ENCODE data around the gene BRMS1. TPM values are rescaled to one million over a fixed set of nuclear protein-coding genes. Genes with fewer than 3 reads are reported as not detected.

Gene BRMS1
- total and polyA plus RNA-seq, 10 of the 15 experiments (the other 5 are each of a cell fraction or from before 2014, with no cell fraction given), result 2.1 to 85.3 (median 48.5) TPM

- TF ChIP-seq RB1 (IDR thresholded peaks at IDR 0.05; ENCODE audit: borderline replicate concordance) (peak; percentile 87; the same call in 1 of the 2 replicates), ZSCAN29 (IDR thresholded peaks at IDR 0.05) (no peak), CBFB (IDR thresholded peaks at IDR 0.05; ENCODE audit: low read depth) (no peak), MYC (IDR thresholded peaks at IDR 0.05; ENCODE audit: insufficient read depth, insufficient read length, insufficient replicate concordance, low read length, severe bottlenecking) (no peak), NFXL1 (IDR thresholded peaks at IDR 0.05; ENCODE audit: borderline replicate concordance) (no peak), TCF3 (IDR thresholded peaks at IDR 0.05; ENCODE audit: borderline replicate concordance, insufficient read depth, low read depth, low read length) (0 out of 2 replicates have a peak, but pooled peaks have one; percentile 14), IKZF1 (conservative IDR thresholded peaks at IDR 0.05) (peak; percentile 70), SMAD1 (IDR thresholded peaks at IDR 0.05; ENCODE audit: low read depth, partially characterized antibody) (no peak), ZBED1 (IDR thresholded peaks at IDR 0.05; ENCODE audit: borderline replicate concordance) (no peak), KAT2A (conservative IDR thresholded peaks at IDR 0.05; ENCODE audit: control insufficient read depth, low read depth, low read length) (no peak), EZH2 (IDR thresholded peaks at IDR 0.05; ENCODE audit: borderline replicate concordance, control insufficient read depth, low read depth, low read length) (no peak), ETV6 (conservative IDR thresholded peaks at IDR 0.05 in 1 of 2, IDR thresholded peaks at IDR 0.05 in 1 of 2; ENCODE audit: borderline replicate concordance in 1 of 2, low read depth in 1 of 2) (0 out of 4 replicates have a peak, but pooled peaks of 1 of the 2 experiments have one; percentile 8), NFYB (IDR thresholded peaks at IDR 0.05; ENCODE audit: insufficient read depth, low read depth, low read length) (no peak), STAT3 (IDR thresholded peaks at IDR 0.05; ENCODE audit: low read depth, low read length) (no peak), WRNIP1 (IDR thresholded peaks at IDR 0.05; ENCODE audit: borderline replicate concordance, low read depth, low read length) (no peak), JUNB (IDR thresholded peaks at IDR 0.05) (no peak), HCFC1 (IDR thresholded peaks at IDR 0.05; ENCODE audit: low read length) (no peak), MEF2B (IDR thresholded peaks at IDR 0.05; ENCODE audit: partially characterized antibody, poor library complexity, severe bottlenecking) (peak; percentile 35), RUNX3 (IDR thresholded peaks at IDR 0.05; ENCODE audit: low read length) (0 out of 2 replicates have a peak, but pooled peaks have one; percentile 27), RCOR1 (conservative IDR thresholded peaks at IDR 0.05; ENCODE audit: low read depth, low read length) (no peak), NFIC (IDR thresholded peaks at IDR 0.05; ENCODE audit: low read depth, low read length) (no peak), PAX8 (IDR thresholded peaks at IDR 0.05) (no peak), LARP7 (IDR thresholded peaks at IDR 0.05) (peak; percentile 57), SRF (IDR thresholded peaks at IDR 0.05; ENCODE audit: low read depth in 2 of 2, low read length in 2 of 2) (no peak), EED (IDR thresholded peaks at IDR 0.05; ENCODE audit: low read depth) (no peak)
- TF ChIP-seq, protein P1, sequence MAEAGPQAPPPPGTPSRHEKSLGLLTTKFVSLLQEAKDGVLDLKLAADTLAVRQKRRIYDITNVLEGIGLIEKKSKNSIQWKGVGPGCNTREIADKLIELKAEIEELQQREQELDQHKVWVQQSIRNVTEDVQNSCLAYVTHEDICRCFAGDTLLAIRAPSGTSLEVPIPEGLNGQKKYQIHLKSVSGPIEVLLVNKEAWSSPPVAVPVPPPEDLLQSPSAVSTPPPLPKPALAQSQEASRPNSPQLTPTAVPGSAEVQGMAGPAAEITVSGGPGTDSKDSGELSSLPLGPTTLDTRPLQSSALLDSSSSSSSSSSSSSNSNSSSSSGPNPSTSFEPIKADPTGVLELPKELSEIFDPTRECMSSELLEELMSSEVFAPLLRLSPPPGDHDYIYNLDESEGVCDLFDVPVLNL (IDR thresholded peaks at IDR 0.05; ENCODE audit: low read depth, low read length), result no peak
- TF ChIP-seq, protein P2, sequence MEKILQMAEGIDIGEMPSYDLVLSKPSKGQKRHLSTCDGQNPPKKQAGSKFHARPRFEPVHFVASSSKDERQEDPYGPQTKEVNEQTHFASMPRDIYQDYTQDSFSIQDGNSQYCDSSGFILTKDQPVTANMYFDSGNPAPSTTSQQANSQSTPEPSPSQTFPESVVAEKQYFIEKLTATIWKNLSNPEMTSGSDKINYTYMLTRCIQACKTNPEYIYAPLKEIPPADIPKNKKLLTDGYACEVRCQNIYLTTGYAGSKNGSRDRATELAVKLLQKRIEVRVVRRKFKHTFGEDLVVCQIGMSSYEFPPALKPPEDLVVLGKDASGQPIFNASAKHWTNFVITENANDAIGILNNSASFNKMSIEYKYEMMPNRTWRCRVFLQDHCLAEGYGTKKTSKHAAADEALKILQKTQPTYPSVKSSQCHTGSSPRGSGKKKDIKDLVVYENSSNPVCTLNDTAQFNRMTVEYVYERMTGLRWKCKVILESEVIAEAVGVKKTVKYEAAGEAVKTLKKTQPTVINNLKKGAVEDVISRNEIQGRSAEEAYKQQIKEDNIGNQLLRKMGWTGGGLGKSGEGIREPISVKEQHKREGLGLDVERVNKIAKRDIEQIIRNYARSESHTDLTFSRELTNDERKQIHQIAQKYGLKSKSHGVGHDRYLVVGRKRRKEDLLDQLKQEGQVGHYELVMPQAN (conservative IDR thresholded peaks at IDR 0.05), result peak; percentile 34; the same call in 1 of the 2 replicates
Observed at GRCh38 chr11:66311965-66312548, 32.8 kb downstream of the BRMS1 start (continued).

All from GM12878 (cell line).